ENCODE measurements around the gene LMTK2. TPM values are rescaled to one million over a fixed set of nuclear protein-coding genes. Genes with fewer than 3 reads are reported as not detected.

LMTK2 gene
- total and polyA plus RNA-seq, 2 experiments from 2014 or later: 2.3 to 4.6 TPM

DNA sequence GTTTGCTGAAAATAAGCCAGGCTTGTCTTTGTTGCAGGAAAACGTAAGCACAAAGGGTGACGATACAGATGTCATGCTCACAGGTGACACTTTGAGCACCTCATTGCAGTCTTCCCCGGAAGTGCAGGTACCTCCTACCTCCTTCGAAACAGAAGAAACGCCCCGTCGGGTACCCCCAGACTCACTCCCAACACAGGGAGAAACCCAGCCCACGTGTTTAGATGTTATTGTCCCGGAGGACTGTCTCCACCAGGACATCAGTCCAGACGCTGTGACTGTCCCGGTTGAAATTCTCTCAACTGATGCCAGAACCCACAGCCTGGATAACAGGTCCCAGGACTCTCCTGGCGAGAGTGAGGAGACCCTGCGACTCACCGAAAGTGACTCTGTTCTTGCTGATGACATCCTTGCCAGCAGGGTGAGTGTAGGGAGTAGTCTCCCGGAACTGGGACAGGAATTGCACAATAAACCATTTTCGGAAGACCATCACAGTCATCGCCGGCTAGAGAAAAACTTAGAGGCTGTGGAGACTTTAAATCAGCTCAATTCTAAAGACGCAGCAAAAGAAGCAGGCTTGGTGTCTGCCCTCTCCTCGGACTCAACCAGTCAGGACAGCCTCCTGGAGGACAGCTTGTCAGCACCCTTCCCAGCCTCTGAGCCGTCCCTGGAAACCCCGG lies 86.3 kb downstream of the LMTK2 start:
- no peak overlapping the region for H3K27ac ChIP-seq
- H2AFZ ChIP-seq: no peak overlapping the region
- WGBS, 2 experiments (ENCODE audit: low coverage in 1 of 2, low lambda C conversion rate in 2 of 2, missing lambda C conversion rate in 2 of 2): 92 to 93% methylated on average over 21 to 22 of the region's 22 CpGs
- H3K4me1 ChIP-seq (ENCODE audit: insufficient read depth): no peaks in the 10 kb centered on the region
- H3K36me3 ChIP-seq (ENCODE audit: low read depth): no peaks in the 10 kb centered on the region
- H3K9ac ChIP-seq: no peak overlapping the region
- no peaks in the 10 kb centered on the region for H3K27me3 ChIP-seq (replicated peaks; ENCODE audit: insufficient read depth)
- no peaks in the 10 kb centered on the region for H4K20me1 ChIP-seq (ENCODE audit: insufficient read depth)
- H3K4me3 ChIP-seq: no peak overlapping the region
- H3K79me2 ChIP-seq (ENCODE audit: insufficient read depth): no peaks in the 10 kb centered on the region
- no peaks in the 10 kb centered on the region for H3K9me2 ChIP-seq (ENCODE audit: insufficient read depth)
- no peak for TF ChIP-seq EZH2phosphoT487 (IDR thresholded peaks at IDR 0.05; ENCODE audit: insufficient read depth, low read depth)
- no peak for TF ChIP-seq EZH2 (IDR thresholded peaks at IDR 0.05; ENCODE audit: insufficient read depth, poor library complexity, severe bottlenecking)
- H3K4me2 ChIP-seq (ENCODE audit: unreplicated experiment): no peak overlapping the region
- DNase-seq: peak; percentile 26
- no peaks in the 10 kb centered on the region for H3F3A ChIP-seq (ENCODE audit: insufficient read depth)
- H3K9me3 ChIP-seq (ENCODE audit: low read depth): no peaks in the 10 kb centered on the region
- in situ Hi-C loops (cut with MboI): no loop called here

DNA sequence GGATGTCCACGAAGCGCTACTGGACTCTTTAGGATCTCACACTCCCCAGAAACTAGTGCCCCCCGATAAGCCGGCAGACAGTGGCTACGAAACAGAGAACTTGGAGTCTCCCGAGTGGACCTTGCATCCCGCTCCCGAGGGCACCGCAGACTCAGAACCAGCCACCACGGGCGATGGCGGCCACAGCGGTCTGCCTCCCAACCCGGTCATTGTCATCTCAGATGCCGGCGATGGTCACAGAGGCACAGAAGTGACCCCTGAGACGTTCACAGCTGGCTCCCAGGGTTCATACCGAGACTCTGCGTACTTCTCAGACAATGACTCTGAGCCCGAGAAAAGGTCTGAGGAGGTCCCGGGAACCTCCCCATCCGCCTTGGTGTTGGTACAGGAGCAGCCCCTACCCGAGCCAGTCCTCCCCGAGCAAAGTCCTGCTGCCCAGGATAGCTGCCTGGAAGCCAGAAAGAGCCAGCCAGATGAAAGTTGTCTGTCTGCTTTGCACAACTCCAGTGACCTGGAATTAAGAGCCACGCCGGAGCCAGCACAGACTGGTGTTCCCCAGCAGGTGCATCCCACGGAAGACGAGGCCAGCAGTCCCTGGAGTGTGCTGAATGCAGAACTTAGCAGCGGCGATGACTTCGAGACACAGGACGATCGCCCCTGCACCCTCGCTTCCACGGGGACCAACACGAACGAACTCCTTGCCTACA lies 87.0 kb downstream of the LMTK2 start:
- Histone ChIP-seq H3K4me2 (ENCODE audit: unreplicated experiment) (no peak overlapping the region), H3K4me1 (ENCODE audit: insufficient read depth) (no peaks in the 10 kb centered on the region), H3K4me3 (no peak overlapping the region), H3K79me2 (ENCODE audit: insufficient read depth) (no peaks in the 10 kb centered on the region), H3K27ac (no peak overlapping the region), H3K36me3 (ENCODE audit: low read depth) (no peaks in the 10 kb centered on the region), H2AFZ (no peak overlapping the region), H3K9me2 (ENCODE audit: insufficient read depth) (no peaks in the 10 kb centered on the region), H3F3A (ENCODE audit: insufficient read depth) (no peaks in the 10 kb centered on the region), H4K20me1 (ENCODE audit: insufficient read depth) (no peaks in the 10 kb centered on the region), H3K9ac (no peak overlapping the region), H3K27me3 (replicated peaks; ENCODE audit: insufficient read depth) (no peaks in the 10 kb centered on the region), H3K9me3 (ENCODE audit: low read depth) (no peaks in the 10 kb centered on the region)
- no peak for DNase-seq
- WGBS, 2 experiments (ENCODE audit: low coverage in 1 of 2, low lambda C conversion rate in 2 of 2, missing lambda C conversion rate in 2 of 2): 95 to 96% methylated on average over 33 to 37 of the region's 37 CpGs
- TF ChIP-seq EZH2 (IDR thresholded peaks at IDR 0.05; ENCODE audit: insufficient read depth, poor library complexity, severe bottlenecking) (no peak), EZH2phosphoT487 (IDR thresholded peaks at IDR 0.05; ENCODE audit: insufficient read depth, low read depth) (no peak)
- in situ Hi-C loops (cut with MboI): no loop called here

DNA sequence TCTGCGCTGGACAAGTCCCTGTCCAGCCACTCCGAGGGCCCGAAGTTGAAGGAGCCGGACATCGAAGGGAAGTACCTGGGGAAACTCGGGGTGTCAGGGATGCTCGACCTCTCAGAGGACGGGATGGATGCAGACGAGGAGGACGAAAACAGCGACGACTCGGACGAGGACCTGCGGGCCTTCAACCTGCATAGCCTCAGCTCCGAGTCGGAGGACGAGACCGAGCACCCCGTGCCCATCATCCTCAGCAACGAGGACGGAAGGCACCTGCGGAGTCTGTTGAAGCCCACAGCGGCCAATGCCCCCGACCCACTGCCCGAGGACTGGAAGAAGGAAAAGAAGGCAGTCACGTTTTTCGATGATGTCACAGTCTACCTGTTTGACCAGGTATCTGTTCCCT lies 87.5 kb downstream of the LMTK2 start:
- no peak for DNase-seq
- H3K4me1 ChIP-seq (ENCODE audit: insufficient read depth): no peaks in the 10 kb centered on the region
- no peaks in the 10 kb centered on the region for H3K9me2 ChIP-seq (ENCODE audit: insufficient read depth)
- H3K9ac ChIP-seq: no peak overlapping the region
- in situ Hi-C loops (cut with MboI): no loop called here
- WGBS, 2 experiments (ENCODE audit: low coverage in 1 of 2, low lambda C conversion rate in 2 of 2, missing lambda C conversion rate in 2 of 2): 96 to 98% methylated on average over 28 of the region's 28 CpGs
- H2AFZ ChIP-seq: no peak overlapping the region
- H4K20me1 ChIP-seq (ENCODE audit: insufficient read depth): no peaks in the 10 kb centered on the region
- no peaks in the 10 kb centered on the region for H3K9me3 ChIP-seq (ENCODE audit: low read depth)
- no peaks in the 10 kb centered on the region for H3K36me3 ChIP-seq (ENCODE audit: low read depth)
- no peaks in the 10 kb centered on the region for H3K79me2 ChIP-seq (ENCODE audit: insufficient read depth)
- H3K4me2 ChIP-seq (ENCODE audit: unreplicated experiment): no peak overlapping the region
- no peaks in the 10 kb centered on the region for H3K27me3 ChIP-seq (replicated peaks; ENCODE audit: insufficient read depth)
- no peaks in the 10 kb centered on the region for H3F3A ChIP-seq (ENCODE audit: insufficient read depth)
- no peak for TF ChIP-seq EZH2 (IDR thresholded peaks at IDR 0.05; ENCODE audit: insufficient read depth, poor library complexity, severe bottlenecking)
- no peak for TF ChIP-seq EZH2phosphoT487 (IDR thresholded peaks at IDR 0.05; ENCODE audit: insufficient read depth, low read depth)
- H3K4me3 ChIP-seq: no peak overlapping the region
- no peak overlapping the region for H3K27ac ChIP-seq

DNA sequence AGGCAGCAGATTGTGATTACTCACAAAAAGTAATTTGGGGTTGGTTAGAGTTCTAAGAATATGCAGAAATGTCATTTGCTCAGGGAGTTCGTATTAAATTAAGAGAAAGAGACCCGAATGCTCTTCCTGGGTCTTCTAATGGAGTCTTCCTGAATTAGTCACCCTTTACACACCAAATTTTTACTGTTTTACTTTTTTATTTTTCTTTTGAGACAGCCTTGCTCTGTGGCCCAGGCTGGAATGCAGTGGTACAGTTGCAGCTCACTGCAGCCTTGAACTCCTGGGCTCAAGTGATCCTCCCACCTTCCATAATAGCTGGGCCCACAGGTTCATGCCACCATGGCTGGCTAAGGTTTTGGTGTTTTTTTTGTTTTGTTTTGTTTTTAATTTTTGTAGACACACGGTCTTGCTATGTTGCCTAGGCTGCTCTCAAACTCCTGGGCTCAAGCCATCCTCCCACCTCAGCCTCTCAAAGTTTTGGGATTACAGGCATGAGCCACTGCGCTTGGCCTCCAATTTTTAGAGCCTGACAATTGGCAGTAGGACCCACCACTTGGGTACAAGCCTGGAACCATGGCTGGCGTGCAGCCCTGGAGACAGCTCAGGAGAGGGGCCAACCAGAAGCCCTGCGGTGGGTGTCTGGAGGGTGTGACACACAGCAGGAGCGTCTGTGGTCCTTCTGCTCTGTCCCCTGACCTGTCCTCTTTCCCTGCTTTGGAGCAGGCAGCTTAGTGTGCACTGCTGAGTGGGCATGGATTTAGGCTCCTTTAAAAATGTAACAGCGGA lies 88.2 kb downstream of the LMTK2 start:
- no peak overlapping the region for H3K4me2 ChIP-seq (ENCODE audit: unreplicated experiment)
- 76 to 83% methylated on average over 8 of the region's 8 CpGs for WGBS, 2 experiments (ENCODE audit: low coverage in 1 of 2, low lambda C conversion rate in 2 of 2, missing lambda C conversion rate in 2 of 2)
- no peaks in the 10 kb centered on the region for H3K79me2 ChIP-seq (ENCODE audit: insufficient read depth)
- H3K4me1 ChIP-seq (ENCODE audit: insufficient read depth): no peaks in the 10 kb centered on the region
- H4K20me1 ChIP-seq (ENCODE audit: insufficient read depth): no peaks in the 10 kb centered on the region
- no peaks in the 10 kb centered on the region for H3K9me3 ChIP-seq (ENCODE audit: low read depth)
- no peaks in the 10 kb centered on the region for H3K9me2 ChIP-seq (ENCODE audit: insufficient read depth)
- H3K27me3 ChIP-seq (replicated peaks; ENCODE audit: insufficient read depth): no peaks in the 10 kb centered on the region
- in situ Hi-C loops (cut with MboI): no loop called here
- H3K4me3 ChIP-seq: no peak overlapping the region
- H3F3A ChIP-seq (ENCODE audit: insufficient read depth): no peaks in the 10 kb centered on the region
- TF ChIP-seq EZH2phosphoT487 (IDR thresholded peaks at IDR 0.05; ENCODE audit: insufficient read depth, low read depth) (no peak), EZH2 (IDR thresholded peaks at IDR 0.05; ENCODE audit: insufficient read depth, poor library complexity, severe bottlenecking) (no peak)
- no peak for DNase-seq
- H3K36me3 ChIP-seq (ENCODE audit: low read depth): no peaks in the 10 kb centered on the region
- H3K9ac ChIP-seq: no peak overlapping the region
- H2AFZ ChIP-seq: no peak overlapping the region
- H3K27ac ChIP-seq: no peak overlapping the region
